Measurements from ENCODE around the gene TSC2. TPM values are rescaled to one million over a fixed set of nuclear protein-coding genes. Genes with fewer than 3 reads are reported as not detected.

The TSC2 gene
- total and polyA plus RNA-seq, 8 donors: 116 to 166 (median 128) TPM

GRCh38 chr16:2090777-2091546 is 43.2 kb downstream of the TSC2 start:
- peak overlapping the region in 1 of 2 donors; percentile 14 for H3K4me3 ChIP-seq

GRCh38 chr16:2091547-2092255 is 43.9 kb downstream of the TSC2 start:
- peaks cover 0 to 91% of the 10 kb centered on the region in 2 donors for H3K36me3 ChIP-seq
- TF ChIP-seq CTCF (IDR thresholded peaks at IDR 0.05): no peak
- peaks cover 0 to 7% of the 10 kb centered on the region in 2 donors for H3K4me1 ChIP-seq
- H3K27me3 ChIP-seq: no peaks in the 10 kb centered on the region
- DNase-seq (no peak), ATAC-seq (no peak)
- peak overlapping the region in 1 of 2 donors; percentile 14 for H3K4me3 ChIP-seq
- no peaks in the 10 kb centered on the region for H3K9me3 ChIP-seq
- H3K27ac ChIP-seq: peak overlapping the region in 1 of 2 donors; percentile 64
- intact Hi-C loops (cut with DNase I): no loop called here

More at GRCh38 chr16:2090777-2091546, 43.2 kb downstream of the TSC2 start:
- H3K27ac ChIP-seq: peak overlapping the region in 1 of 2 donors; percentile 64
- TF ChIP-seq CTCF (IDR thresholded peaks at IDR 0.05): no peak
- intact Hi-C loops (cut with DNase I): no loop called here
- peaks cover 0 to 7% of the 10 kb centered on the region in 2 donors for H3K4me1 ChIP-seq
- peaks cover 0 to 91% of the 10 kb centered on the region in 2 donors for H3K36me3 ChIP-seq
- ATAC-seq: peak; percentile 88
- no peaks in the 10 kb centered on the region for H3K9me3 ChIP-seq
- peak in 3 of 4 donors; percentile 75 to 92 (median 76) for DNase-seq
- H3K27me3 ChIP-seq: no peaks in the 10 kb centered on the region

- intact Hi-C loops (cut with DNase I): no loop called here
- ATAC-seq: no peak
- H3K27ac ChIP-seq: no peak overlapping the region
These were observed 44.5 kb downstream of the TSC2 start for GRCh38 chr16:2092256-2092620.

GRCh38 chr16:2092866-2093265 is 45.1 kb downstream of the TSC2 start:
- Histone ChIP-seq H3K27me3 (no peaks in the 10 kb centered on the region), H3K4me1 (peaks cover 0 to 7% of the 10 kb centered on the region in 2 donors), H3K4me3 (no peak overlapping the region), H3K36me3 (peaks cover 0 to 90% of the 10 kb centered on the region in 2 donors), H3K9me3 (no peaks in the 10 kb centered on the region), H3K27ac (no peak overlapping the region)
- TF ChIP-seq CTCF (IDR thresholded peaks at IDR 0.05): no peak
- ATAC-seq (no peak), DNase-seq (no peak)
- intact Hi-C loops (cut with DNase I): no loop called here

More at GRCh38 chr16:2092256-2092620, 44.5 kb downstream of the TSC2 start:
- Histone ChIP-seq H3K4me1 (peaks cover 0 to 7% of the 10 kb centered on the region in 2 donors), H3K9me3 (no peaks in the 10 kb centered on the region), H3K36me3 (peaks cover 0 to 91% of the 10 kb centered on the region in 2 donors), H3K4me3 (no peak overlapping the region), H3K27me3 (no peaks in the 10 kb centered on the region)
- no peak for DNase-seq
- TF ChIP-seq CTCF (IDR thresholded peaks at IDR 0.05): no peak

- Histone ChIP-seq H3K9me3 (no peaks in the 10 kb centered on the region), H3K36me3 (peaks cover 0 to 82% of the 10 kb centered on the region in 2 donors), H3K4me3 (no peak overlapping the region), H3K27ac (no peak overlapping the region), H3K27me3 (no peaks in the 10 kb centered on the region), H3K4me1 (peaks cover 0 to 7% of the 10 kb centered on the region in 2 donors)
- TF ChIP-seq CTCF (IDR thresholded peaks at IDR 0.05): no peak
- intact Hi-C loops (cut with DNase I): no loop called here
- no peak for DNase-seq
- ATAC-seq: no peak
These were observed 46.0 kb downstream of the TSC2 start for GRCh38 chr16:2093793-2094192.

Measured in left lung (tissue), 10 donors.